ENCODE results near the gene PDE4D. TPM values are rescaled to one million over a fixed set of nuclear protein-coding genes. Genes with fewer than 3 reads are reported as not detected.

The PDE4D gene
- total RNA-seq, 1 experiment from 2014 or later = 3.6 TPM

DNA sequence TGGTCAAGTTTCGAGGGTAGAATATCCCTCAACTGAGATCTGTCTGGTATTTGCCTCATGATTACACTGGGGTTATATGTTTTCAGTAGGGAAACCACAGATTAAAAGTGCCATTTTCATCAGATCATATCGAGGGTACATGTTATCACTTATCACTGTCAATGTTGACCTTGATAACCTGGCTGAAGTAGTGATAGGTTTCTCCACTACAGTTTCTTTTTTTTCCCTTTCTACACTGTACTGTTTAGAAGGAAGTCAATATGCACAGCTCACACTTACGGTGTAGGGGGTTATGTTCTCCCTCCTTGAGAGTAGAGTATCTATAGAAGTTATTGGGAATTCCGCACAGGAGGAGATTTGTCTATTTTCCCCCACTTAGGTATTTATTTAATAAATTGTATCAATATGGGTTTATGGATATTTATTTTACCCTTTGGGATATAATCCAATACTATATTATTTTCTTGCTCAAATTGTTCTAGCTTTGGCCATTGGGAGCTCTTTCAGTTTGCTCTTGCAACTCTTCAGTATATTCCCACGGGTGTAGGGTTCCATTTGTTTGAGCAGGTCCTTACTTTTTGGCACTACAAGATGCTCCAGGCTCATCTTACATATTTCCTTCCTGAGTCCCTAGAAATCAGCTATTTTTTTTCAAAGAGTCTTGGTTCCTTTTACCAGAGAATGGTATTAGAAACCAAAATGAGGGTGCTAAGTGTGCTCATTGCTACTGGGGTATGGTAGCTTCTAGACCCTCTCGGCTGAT is 866.2 kb downstream of the PDE4D start:
- no peaks in the 10 kb centered on the region for H3F3A ChIP-seq (ENCODE audit: low read length, unreplicated experiment)
- no peaks in the 10 kb centered on the region for H4K20me1 ChIP-seq (ENCODE audit: low read length)
- no peak overlapping the region for H2AFZ ChIP-seq (ENCODE audit: low read length)
- BruUV-seq (replicated peaks) = no TSS peak
- no peak for TF ChIP-seq EZH2 (IDR thresholded peaks at IDR 0.05; ENCODE audit: low read length, unreplicated experiment)
- no peak for TF ChIP-seq EZH2phosphoT487 (IDR thresholded peaks at IDR 0.05; ENCODE audit: borderline replicate concordance, low read length)
- TF ChIP-seq, protein P1, sequence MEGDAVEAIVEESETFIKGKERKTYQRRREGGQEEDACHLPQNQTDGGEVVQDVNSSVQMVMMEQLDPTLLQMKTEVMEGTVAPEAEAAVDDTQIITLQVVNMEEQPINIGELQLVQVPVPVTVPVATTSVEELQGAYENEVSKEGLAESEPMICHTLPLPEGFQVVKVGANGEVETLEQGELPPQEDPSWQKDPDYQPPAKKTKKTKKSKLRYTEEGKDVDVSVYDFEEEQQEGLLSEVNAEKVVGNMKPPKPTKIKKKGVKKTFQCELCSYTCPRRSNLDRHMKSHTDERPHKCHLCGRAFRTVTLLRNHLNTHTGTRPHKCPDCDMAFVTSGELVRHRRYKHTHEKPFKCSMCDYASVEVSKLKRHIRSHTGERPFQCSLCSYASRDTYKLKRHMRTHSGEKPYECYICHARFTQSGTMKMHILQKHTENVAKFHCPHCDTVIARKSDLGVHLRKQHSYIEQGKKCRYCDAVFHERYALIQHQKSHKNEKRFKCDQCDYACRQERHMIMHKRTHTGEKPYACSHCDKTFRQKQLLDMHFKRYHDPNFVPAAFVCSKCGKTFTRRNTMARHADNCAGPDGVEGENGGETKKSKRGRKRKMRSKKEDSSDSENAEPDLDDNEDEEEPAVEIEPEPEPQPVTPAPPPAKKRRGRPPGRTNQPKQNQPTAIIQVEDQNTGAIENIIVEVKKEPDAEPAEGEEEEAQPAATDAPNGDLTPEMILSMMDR (conservative IDR thresholded peaks at IDR 0.05; ENCODE audit: low read depth, low read length) = no peak
- H3K36me3 ChIP-seq (ENCODE audit: low read depth, low read length) = no peaks in the 10 kb centered on the region
- H3K9me3 ChIP-seq (ENCODE audit: low read length) = no peaks in the 10 kb centered on the region
- no peaks in the 10 kb centered on the region for H3K27me3 ChIP-seq (ENCODE audit: low read length)
- peaks cover 1% of the 10 kb centered on the region; the same call in 1 of the 2 replicates for H3K4me1 ChIP-seq (ENCODE audit: insufficient read depth, low read length)
- DNase-seq = no peak
- no peak overlapping the region for H3K4me2 ChIP-seq (ENCODE audit: low read length)
- ATAC-seq = no peak
- CTCF ChIA-PET = no interaction called here
- H3K79me2 ChIP-seq (ENCODE audit: low read length) = no peaks in the 10 kb centered on the region
- no peak overlapping the region for H3K4me3 ChIP-seq (ENCODE audit: low read length)
- no peak overlapping the region for H3K27ac ChIP-seq (ENCODE audit: low read length)
- intact Hi-C loops (cut with micrococcal nuclease) = no loop called here
- no peak overlapping the region for H3K9ac ChIP-seq (ENCODE audit: low read length)
- POLR2A ChIA-PET (ENCODE audit: unreplicated experiment) = no interaction called here
- H3K9me2 ChIP-seq (replicated peaks; ENCODE audit: low read length) = no peaks in the 10 kb centered on the region

DNA sequence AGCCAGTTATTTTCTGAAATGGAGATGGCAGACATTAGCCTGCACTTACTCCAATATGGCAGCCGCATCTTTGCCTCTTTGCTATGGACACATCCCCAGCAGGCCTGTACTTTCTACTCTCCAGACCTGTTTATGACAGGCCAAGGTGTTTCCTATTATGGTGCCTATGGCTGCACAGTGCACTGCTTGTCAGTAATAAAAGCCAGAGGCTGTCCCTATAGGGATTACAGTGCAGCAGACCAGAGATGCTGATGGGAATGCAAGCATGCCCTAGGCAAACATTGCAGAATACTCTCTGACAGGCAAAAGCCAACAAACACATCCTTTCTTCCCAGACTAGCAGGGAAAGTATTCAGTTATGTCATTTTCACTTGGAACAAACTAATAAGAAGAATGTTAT is 867.8 kb downstream of the PDE4D start:
- Histone ChIP-seq H3K9me3 (ENCODE audit: low read length) (no peaks in the 10 kb centered on the region), H3K4me1 (ENCODE audit: insufficient read depth, low read length) (peaks cover 17% of the 10 kb centered on the region), H3K9me2 (replicated peaks; ENCODE audit: low read length) (no peaks in the 10 kb centered on the region), H2AFZ (ENCODE audit: low read length) (no peak overlapping the region), H3K4me3 (ENCODE audit: low read length) (no peak overlapping the region), H4K20me1 (ENCODE audit: low read length) (0 out of 2 replicates have a peak, but pooled peaks cover 3% of the 10 kb centered on the region), H3F3A (ENCODE audit: low read length, unreplicated experiment) (no peaks in the 10 kb centered on the region), H3K9ac (ENCODE audit: low read length) (no peak overlapping the region), H3K4me2 (ENCODE audit: low read length) (no peak overlapping the region), H3K27ac (ENCODE audit: low read length) (no peak overlapping the region), H3K79me2 (ENCODE audit: low read length) (no peaks in the 10 kb centered on the region), H3K36me3 (ENCODE audit: low read depth, low read length) (no peaks in the 10 kb centered on the region), H3K27me3 (ENCODE audit: low read length) (no peaks in the 10 kb centered on the region)
- intact Hi-C loops (cut with micrococcal nuclease) = no loop called here
- POLR2A ChIA-PET (ENCODE audit: unreplicated experiment) = no interaction called here
- BruUV-seq (replicated peaks) = no TSS peak
- TF ChIP-seq, protein P1 (conservative IDR thresholded peaks at IDR 0.05; ENCODE audit: low read depth, low read length) = no peak
- no peak for TF ChIP-seq EZH2phosphoT487 (IDR thresholded peaks at IDR 0.05; ENCODE audit: borderline replicate concordance, low read length)
- no peak for TF ChIP-seq EZH2 (IDR thresholded peaks at IDR 0.05; ENCODE audit: low read length, unreplicated experiment)
- ATAC-seq = no peak
- CTCF ChIA-PET = no interaction called here
- DNase-seq = no peak

DNA sequence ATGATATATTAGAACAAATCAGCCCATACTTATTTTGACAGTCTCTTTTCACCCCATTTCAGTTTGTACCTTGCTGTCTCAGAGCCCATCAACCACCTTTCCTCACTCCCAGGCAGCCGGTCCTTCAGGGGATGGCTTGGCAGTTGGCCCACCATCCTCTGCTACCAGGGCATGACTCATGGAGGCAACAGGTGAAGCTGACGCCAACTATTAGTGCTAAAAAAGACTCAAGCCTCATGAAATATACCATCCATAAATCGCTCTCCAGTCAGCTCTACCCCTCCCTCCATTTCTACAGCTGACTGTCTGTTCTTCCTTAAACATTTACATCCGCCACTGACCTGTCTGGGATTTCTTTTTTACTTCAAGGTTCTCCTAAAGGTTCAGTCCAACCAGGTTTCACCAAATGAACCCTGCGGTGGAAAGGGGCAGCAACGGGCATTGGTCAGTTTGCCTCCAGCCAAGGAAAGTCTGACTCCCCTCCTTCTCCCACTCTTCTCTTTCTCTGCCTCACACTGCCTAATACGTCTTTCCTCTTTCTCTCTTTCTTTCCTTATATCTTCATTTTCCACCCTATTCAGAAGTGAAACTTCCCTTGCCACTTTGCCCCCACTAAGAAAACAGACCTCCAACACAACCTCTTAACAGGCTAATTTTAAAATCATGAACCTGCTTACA is 871.5 kb downstream of the PDE4D start:
- no peak overlapping the region for H3K27ac ChIP-seq (ENCODE audit: low read length)
- H3K36me3 ChIP-seq (ENCODE audit: low read depth, low read length) = no peaks in the 10 kb centered on the region
- no peaks in the 10 kb centered on the region for H3K79me2 ChIP-seq (ENCODE audit: low read length)
- ChIA-PET CTCF (no interaction called here), POLR2A (ENCODE audit: unreplicated experiment) (no interaction called here)
- peaks cover 22% of the 10 kb centered on the region for H3K4me1 ChIP-seq (ENCODE audit: insufficient read depth, low read length)
- intact Hi-C loops (cut with micrococcal nuclease) = no loop called here
- H4K20me1 ChIP-seq (ENCODE audit: low read length) = 0 out of 2 replicates have a peak, but pooled peaks cover 3% of the 10 kb centered on the region
- H3K9ac ChIP-seq (ENCODE audit: low read length) = no peak overlapping the region
- H3K9me2 ChIP-seq (replicated peaks; ENCODE audit: low read length) = no peaks in the 10 kb centered on the region
- BruUV-seq (replicated peaks) = no TSS peak
- ATAC-seq (peak; percentile 53), DNase-seq (peak; percentile 68)
- H3F3A ChIP-seq (ENCODE audit: low read length, unreplicated experiment) = no peaks in the 10 kb centered on the region
- no peak overlapping the region for H2AFZ ChIP-seq (ENCODE audit: low read length)
- H3K4me2 ChIP-seq (ENCODE audit: low read length) = no peak overlapping the region
- no peaks in the 10 kb centered on the region for H3K27me3 ChIP-seq (ENCODE audit: low read length)
- TF ChIP-seq EZH2 (IDR thresholded peaks at IDR 0.05; ENCODE audit: low read length, unreplicated experiment) = no peak
- no peak overlapping the region for H3K4me3 ChIP-seq (ENCODE audit: low read length)
- no peaks in the 10 kb centered on the region for H3K9me3 ChIP-seq (ENCODE audit: low read length)
